Type B pancreatic cell (in vitro differentiated cells): ENCODE measurements around the gene GID4. TPM values are rescaled to one million over a fixed set of nuclear protein-coding genes. Genes with fewer than 3 reads are reported as not detected.

Source experiments
- DNase-seq: peaks from one replicate; pipeline ENCODE4 v3.0.0; 2021; ENCODE audit warnings: mixed read lengths; ENCODE audit not compliant: unreplicated experiment; ENCODE audit errors: extremely low spot score
- H3K27ac Mint-ChIP-seq: 2 replicates; pipeline ENCODE4 v1.8.0; 2021; ENCODE audit warnings: mild to moderate bottlenecking, mixed read lengths
- H3K27me3 Mint-ChIP-seq: 2 replicates; pipeline ENCODE4 v1.8.0; 2021; ENCODE audit warnings: mixed read lengths
- H3K36me3 Mint-ChIP-seq: 2 replicates; pipeline ENCODE4 v1.8.0; 2021; ENCODE audit warnings: mixed read lengths
- H3K4me1 Mint-ChIP-seq: one replicate; pipeline ENCODE4 v1.8.0; 2021; ENCODE audit warnings: mixed read lengths; ENCODE audit not compliant: unreplicated experiment
- H3K4me3 Mint-ChIP-seq: 2 replicates; pipeline ENCODE4 v1.8.0; 2021; ENCODE audit warnings: mild to moderate bottlenecking, mixed read lengths
- H3K9me3 Mint-ChIP-seq: 2 replicates; pipeline ENCODE4 v1.8.0; 2021; ENCODE audit warnings: mixed read lengths
- long read RNA-seq: library from polyadenylated mRNA; unstranded; transcript quantifications from one replicate; pipeline ENCODE4 v2.0.0, GENCODE V29; 2020
- total RNA-seq: library from RNA; stranded (reverse); gene quantifications from 2 replicates; pipeline ENCODE4 v1.2.1, GENCODE V29; 2021; ENCODE audit warnings: low replicate concordance
- TF ChIP-seq, protein P1 (sequence below): fragments of 200-600 bp; sonication (generic); conservative IDR thresholded peaks from 2 replicates; pipeline ENCODE4 v1.5.0; 2021; ENCODE audit warnings: antibody characterized with exemption, mild to moderate bottlenecking

GID4 gene
- total RNA-seq, result 10.6 and 13.2 TPM in 2 replicates
- long read RNA-seq, partial matches to known transcripts, result 1 of 4 reads
- long read RNA-seq, other reads (novel, unspliced or antisense), result 3 of 4 reads

DNA sequence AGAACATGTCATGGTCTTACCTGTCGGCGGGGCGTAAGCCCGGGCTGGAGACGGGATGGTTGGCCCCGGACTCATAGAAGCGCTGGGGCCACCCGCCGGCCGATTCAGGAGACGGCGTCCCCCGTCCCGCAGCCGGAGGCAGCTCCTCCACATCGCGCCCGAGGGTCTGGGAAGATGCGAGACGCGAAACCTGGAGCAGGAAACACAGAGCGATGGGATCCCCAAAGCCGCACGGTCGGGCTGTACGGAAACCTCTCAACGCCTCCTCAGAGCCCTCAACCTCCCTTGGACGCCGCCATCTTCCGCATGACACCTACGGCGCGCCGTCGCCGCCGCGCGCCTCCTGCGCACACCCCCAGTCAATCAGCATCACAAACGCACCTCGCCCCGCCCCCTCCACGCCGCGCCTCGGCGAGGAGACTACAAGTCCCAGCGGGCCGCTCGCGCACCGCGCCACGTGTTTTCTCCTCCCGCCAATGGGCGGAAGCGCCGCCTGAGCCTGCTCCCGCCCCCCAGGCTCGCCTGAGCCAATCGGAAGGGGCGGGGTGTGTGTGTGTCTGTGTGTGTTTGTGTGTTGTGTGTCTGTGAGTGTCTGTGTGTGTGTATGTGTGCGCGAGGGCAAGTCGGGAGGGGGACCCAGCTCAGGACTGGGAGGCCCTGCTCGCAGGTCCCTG, at the start of gene GID4, which contains the start of gene ATPAF2:
GID4 (plus strand) TSS at position 548 of the 674 bp plus-strand sequence; CDS start at position 605, 57 bp downstream.
ATPAF2 (minus strand) TSS at position 308 of the 674 bp plus-strand sequence; CDS start at position 153, 155 bp downstream.
- Mint-ChIP-seq H3K36me3 (peaks cover 3% of the 10 kb centered on the region), H3K27ac (peak within 1 kb of the TSS; percentile 95), H3K4me3 (peak within 1 kb of the TSS; percentile 99), H3K9me3 (no peaks in the 10 kb centered on the region), H3K27me3 (no peaks in the 10 kb centered on the region), H3K4me1 (peaks cover 38% of the 10 kb centered on the region)
- TF ChIP-seq, protein P1, sequence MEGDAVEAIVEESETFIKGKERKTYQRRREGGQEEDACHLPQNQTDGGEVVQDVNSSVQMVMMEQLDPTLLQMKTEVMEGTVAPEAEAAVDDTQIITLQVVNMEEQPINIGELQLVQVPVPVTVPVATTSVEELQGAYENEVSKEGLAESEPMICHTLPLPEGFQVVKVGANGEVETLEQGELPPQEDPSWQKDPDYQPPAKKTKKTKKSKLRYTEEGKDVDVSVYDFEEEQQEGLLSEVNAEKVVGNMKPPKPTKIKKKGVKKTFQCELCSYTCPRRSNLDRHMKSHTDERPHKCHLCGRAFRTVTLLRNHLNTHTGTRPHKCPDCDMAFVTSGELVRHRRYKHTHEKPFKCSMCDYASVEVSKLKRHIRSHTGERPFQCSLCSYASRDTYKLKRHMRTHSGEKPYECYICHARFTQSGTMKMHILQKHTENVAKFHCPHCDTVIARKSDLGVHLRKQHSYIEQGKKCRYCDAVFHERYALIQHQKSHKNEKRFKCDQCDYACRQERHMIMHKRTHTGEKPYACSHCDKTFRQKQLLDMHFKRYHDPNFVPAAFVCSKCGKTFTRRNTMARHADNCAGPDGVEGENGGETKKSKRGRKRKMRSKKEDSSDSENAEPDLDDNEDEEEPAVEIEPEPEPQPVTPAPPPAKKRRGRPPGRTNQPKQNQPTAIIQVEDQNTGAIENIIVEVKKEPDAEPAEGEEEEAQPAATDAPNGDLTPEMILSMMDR, result peak; percentile 22
- DNase-seq, result peak; percentile 100

DNA sequence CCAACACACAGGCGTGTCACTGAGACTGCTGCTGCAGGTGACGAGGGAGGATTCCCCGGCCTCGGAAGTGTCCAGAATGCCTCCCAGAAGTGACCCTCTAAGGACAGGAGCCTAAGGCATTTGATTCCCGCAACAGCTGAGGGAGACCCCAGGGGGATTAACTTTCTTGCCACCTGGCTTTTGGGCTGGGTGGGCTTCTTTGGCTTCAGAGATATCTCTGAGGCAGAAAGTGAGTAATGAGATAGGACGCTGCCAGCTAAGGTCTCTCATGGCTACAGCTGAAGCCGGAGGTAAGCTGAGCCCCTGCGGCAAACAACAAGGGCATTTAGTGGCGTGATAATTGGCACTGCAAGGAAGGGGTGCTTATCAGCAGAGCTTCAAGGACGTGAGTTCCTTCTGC, 49.6 kb upstream of the GID4 start:
- Mint-ChIP-seq H3K4me3 (no peak overlapping the region), H3K36me3 (no peaks in the 10 kb centered on the region), H3K9me3 (no peaks in the 10 kb centered on the region), H3K27me3 (no peaks in the 10 kb centered on the region), H3K4me1 (no peaks in the 10 kb centered on the region), H3K27ac (no peak overlapping the region)
- TF ChIP-seq, protein P1, result no peak
- DNase-seq, result no peak

DNA sequence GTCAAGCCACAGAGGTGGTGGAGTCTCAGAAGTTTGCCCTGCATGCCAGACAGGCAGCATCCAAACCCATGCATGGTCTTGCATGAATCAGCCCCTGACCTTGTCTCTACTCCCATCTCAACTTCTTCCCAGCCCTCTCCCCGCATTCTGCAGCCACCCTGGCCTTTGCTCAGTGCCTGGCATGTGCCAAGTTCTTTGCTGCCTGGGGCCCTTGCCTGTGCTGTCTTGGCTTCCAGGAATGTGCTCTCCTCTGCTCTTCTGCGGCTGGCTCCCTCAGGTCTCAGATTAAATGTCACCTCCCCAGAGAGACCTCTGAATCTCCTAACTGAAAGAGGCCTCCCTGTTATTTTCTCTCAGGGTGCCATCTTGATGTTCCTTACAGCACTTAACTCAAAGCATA, 48.9 kb upstream of the GID4 start:
- no peaks in the 10 kb centered on the region for H3K27me3 Mint-ChIP-seq
- no peaks in the 10 kb centered on the region for H3K36me3 Mint-ChIP-seq
- no peaks in the 10 kb centered on the region for H3K4me1 Mint-ChIP-seq
- DNase-seq, result no peak
- no peaks in the 10 kb centered on the region for H3K9me3 Mint-ChIP-seq
- H3K4me3 Mint-ChIP-seq, result no peak overlapping the region
- TF ChIP-seq, protein P1, result no peak
- H3K27ac Mint-ChIP-seq, result no peak overlapping the region

DNA sequence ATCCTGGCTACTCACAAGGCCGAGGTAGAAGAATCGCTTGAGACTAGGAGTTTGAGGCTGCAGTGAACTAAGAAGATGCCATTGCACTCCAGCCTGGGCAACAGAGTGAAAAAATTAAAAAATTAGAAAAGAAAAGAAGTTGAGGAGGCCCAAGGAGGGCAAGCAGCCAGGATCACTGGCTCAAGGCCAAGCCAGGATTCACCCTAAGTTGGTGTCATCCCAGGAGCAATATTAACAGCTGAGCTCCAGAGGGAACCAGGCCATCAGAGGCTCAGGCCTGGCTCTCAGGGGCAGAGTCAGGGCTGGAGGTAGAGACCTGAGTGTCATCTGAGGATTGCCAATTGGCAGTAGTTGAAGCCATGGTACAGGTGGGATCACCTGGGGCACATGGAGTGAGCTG, 45.8 kb upstream of the GID4 start:
- H3K4me3 Mint-ChIP-seq, result no peak overlapping the region
- no peak overlapping the region for H3K27ac Mint-ChIP-seq
- no peaks in the 10 kb centered on the region for H3K36me3 Mint-ChIP-seq
- H3K27me3 Mint-ChIP-seq, result no peaks in the 10 kb centered on the region
- TF ChIP-seq, protein P1, result no peak
- no peaks in the 10 kb centered on the region for H3K9me3 Mint-ChIP-seq
- DNase-seq, result no peak
- H3K4me1 Mint-ChIP-seq, result no peaks in the 10 kb centered on the region

GRCh38 chr17:17993852-17994251, 45.4 kb upstream of the GID4 start:
- H3K27me3 Mint-ChIP-seq, result no peaks in the 10 kb centered on the region
- no peaks in the 10 kb centered on the region for H3K9me3 Mint-ChIP-seq
- H3K4me3 Mint-ChIP-seq, result no peak overlapping the region
- no peak overlapping the region for H3K27ac Mint-ChIP-seq
- TF ChIP-seq, protein P1, result no peak
- DNase-seq, result no peak
- H3K4me1 Mint-ChIP-seq, result no peaks in the 10 kb centered on the region
- H3K36me3 Mint-ChIP-seq, result no peaks in the 10 kb centered on the region
